Measurements from ENCODE around the gene DNM3.

The DNM3 gene

GRCh38 chr1:172203902-172204301 is 362.6 kb downstream of the DNM3 start:
- DNase-seq (ENCODE audit: insufficient read length, low spot score) = no peak
- FAIRE-seq = no peak

GRCh38 chr1:172206256-172206655 is 365.0 kb downstream of the DNM3 start:
- DNase-seq (ENCODE audit: insufficient read length, low spot score) = no peak
- FAIRE-seq = no peak

GRCh38 chr1:172208635-172209034 is 367.3 kb downstream of the DNM3 start:
- DNase-seq (ENCODE audit: insufficient read length, low spot score) (no peak), FAIRE-seq (no peak)

DNA sequence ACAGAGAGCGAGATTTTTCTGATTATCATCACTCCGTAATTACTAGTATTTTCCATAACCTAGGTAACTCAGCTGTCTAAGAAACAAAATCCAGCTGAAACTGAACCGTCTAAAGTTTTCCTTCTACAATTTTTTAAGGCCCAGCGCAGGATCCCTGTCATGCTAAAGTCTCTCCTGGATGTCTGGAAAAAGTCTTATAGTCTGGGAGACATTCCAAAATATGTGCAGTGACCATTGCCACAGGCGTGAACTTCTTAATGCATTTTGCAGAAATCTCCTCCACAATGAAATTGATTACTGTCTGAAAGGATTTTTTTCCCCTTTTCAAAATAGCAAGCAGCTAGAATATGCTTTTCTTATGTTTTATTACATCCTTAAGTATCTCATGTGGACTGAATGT is 369.9 kb downstream of the DNM3 start:
- DNase-seq (ENCODE audit: insufficient read length, low spot score) = no peak
- no peak for FAIRE-seq

GRCh38 chr1:172212124-172212523 is 370.8 kb downstream of the DNM3 start:
- FAIRE-seq = no peak
- no peak for DNase-seq (ENCODE audit: insufficient read length, low spot score)

GRCh38 chr1:172215006-172215405 is 373.7 kb downstream of the DNM3 start:
- no peak for FAIRE-seq

DNA sequence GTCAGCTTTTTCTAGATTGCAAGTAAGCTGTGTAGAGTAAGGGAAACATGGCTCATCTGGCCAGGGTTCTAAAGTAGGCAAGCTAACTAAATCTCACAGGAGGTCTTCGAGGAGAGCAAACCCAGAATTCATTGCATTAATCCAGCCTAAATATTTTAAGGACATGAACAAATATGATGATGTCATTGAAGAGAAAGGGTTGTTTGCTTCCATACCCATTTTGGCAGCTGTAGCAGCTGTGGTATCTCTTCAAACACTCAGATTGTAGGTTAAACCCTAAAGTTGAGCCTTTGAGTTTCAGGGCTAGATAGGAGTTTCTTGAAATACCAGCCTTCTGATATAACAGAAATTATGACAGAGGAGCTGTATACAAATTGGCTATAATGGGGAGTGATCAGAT is 378.7 kb downstream of the DNM3 start:
- FAIRE-seq = no peak
- no peak for DNase-seq (ENCODE audit: insufficient read length, low spot score)

More at GRCh38 chr1:172215006-172215405, 373.7 kb downstream of the DNM3 start:
- no peak for DNase-seq (ENCODE audit: insufficient read length, low spot score)

DNA sequence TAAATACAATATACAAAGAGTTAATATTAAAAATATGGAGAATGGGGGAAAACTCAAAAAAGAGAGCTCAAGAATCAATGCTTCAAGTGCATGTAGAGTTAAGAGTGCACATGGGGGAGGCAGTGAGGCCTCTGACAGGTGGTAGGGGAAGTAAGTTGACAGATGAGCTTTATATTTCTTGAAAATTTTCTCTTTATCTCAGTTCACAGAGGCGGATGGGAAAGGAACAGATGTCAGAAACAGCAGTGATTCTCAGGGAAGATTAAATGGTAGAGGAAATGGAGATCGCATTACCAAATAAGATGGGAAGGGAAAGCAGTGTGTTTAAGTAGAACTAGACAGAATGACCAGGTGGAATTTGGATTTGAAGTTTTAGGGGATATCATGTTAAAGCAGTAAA is 379.1 kb downstream of the DNM3 start:
- DNase-seq (ENCODE audit: insufficient read length, low spot score) (no peak), FAIRE-seq (no peak)

DNA sequence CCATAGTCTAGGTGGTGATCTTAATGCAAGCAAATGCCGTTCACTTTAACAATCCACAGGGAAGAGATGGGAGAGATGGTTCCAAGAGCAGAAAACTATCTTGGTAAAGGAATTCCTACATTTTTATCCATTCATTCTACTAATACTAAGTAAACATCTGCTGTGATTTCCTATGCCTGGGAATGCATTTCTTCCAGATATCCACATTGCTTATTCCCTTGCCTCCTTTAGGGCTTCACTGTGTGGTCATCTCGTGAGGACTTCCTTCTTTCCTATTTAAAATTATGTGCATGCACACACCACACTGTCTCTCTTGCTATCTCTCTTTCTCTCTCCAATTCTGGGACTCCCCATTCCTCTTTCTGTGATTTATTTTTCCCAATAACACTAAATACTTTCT is 380.1 kb downstream of the DNM3 start:
- no peak for FAIRE-seq

GRCh38 chr1:172224871-172225270 is 383.6 kb downstream of the DNM3 start:
- no peak for DNase-seq (ENCODE audit: insufficient read length, low spot score)
- no peak for FAIRE-seq

More for the DNA sequence above, 380.1 kb downstream of the DNM3 start:
- DNase-seq (ENCODE audit: insufficient read length, low spot score) = no peak

- no peak for DNase-seq (ENCODE audit: insufficient read length, low spot score)
- no peak for FAIRE-seq
Measured at GRCh38 chr1:172229942-172230341, 388.6 kb downstream of the DNM3 start.

- FAIRE-seq (no peak), DNase-seq (ENCODE audit: insufficient read length, low spot score) (no peak)
Measured at GRCh38 chr1:172230526-172230925, 389.2 kb downstream of the DNM3 start.

GRCh38 chr1:172236958-172237357 is 395.7 kb downstream of the DNM3 start:
- FAIRE-seq (no peak), DNase-seq (ENCODE audit: insufficient read length, low spot score) (no peak)

DNA sequence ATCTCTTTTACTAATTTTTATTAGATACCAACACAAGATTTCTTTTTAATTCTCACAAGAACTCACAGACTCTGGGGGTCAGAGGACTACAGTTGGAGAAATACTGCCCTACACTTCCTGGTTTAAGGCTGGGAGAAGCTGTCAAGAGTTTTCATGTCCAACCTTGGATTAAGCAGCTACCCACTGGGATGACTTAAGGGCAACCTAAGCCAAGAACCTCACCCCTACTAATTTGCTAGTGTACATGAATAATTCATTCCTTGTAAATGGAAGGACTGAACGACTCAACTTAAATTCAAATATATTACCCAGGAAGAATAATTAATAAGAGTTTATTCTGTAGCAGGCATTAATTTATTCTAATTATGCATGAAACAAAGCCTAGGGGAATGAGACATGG is 396.9 kb downstream of the DNM3 start:
- FAIRE-seq (no peak), DNase-seq (ENCODE audit: insufficient read length, low spot score) (no peak)

- DNase-seq (ENCODE audit: insufficient read length, low spot score) = no peak
- no peak for FAIRE-seq
Measured at GRCh38 chr1:172238965-172239364, 397.7 kb downstream of the DNM3 start.

GRCh38 chr1:172239901-172240300 is 398.6 kb downstream of the DNM3 start:
- no peak for DNase-seq (ENCODE audit: insufficient read length, low spot score)
- no peak for FAIRE-seq

GRCh38 chr1:172241540-172241939 is 400.2 kb downstream of the DNM3 start:
- DNase-seq (ENCODE audit: insufficient read length, low spot score) = no peak
- FAIRE-seq = no peak

GRCh38 chr1:172244865-172245264 is 403.6 kb downstream of the DNM3 start:
- DNase-seq (ENCODE audit: insufficient read length, low spot score) = no peak
- FAIRE-seq = no peak

GRCh38 chr1:172245788-172246187 is 404.5 kb downstream of the DNM3 start:
- DNase-seq (ENCODE audit: insufficient read length, low spot score) = no peak
- no peak for FAIRE-seq

DNA sequence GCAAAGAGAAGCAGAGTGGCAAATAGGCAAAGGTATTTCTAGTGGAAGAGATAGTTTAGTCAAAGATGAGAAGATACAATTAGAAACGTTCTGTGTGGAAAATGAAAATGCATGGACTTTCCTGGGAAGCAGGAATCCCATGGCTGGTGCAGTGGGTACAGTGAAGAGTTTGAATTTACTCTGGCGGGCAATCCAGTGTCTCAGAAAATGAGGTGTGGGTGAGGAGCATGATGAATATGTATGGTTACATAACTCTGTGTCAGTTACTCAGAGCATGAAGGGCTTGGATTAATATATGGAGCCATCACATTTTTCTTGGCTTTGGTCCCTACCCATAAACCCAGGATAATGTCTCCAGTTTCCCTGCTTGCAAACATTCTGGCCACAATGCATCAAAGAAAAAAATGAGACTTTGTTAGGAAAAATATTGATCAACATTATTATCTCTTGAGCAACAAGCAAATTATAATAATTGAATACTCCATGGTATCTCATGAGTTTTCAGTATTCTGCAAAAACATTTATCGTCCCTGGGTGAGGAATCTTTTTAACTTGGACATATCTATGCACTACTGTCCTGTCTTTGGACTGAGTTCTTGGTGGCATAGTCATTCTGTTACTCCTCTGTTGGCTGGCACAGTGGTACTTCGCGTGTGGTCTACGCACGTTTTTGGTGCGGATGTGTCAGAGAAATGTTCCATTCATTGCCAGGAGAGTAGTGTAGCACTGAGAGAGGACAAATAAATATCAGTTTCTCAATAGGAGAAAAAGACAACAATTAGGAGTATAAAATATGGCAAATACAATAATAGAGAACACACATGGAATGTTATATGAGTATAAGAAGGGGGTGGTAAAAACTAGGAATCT is 405.5 kb downstream of the DNM3 start:
- DNase-seq (ENCODE audit: insufficient read length, low spot score) = no peak
- FAIRE-seq = no peak

DNA sequence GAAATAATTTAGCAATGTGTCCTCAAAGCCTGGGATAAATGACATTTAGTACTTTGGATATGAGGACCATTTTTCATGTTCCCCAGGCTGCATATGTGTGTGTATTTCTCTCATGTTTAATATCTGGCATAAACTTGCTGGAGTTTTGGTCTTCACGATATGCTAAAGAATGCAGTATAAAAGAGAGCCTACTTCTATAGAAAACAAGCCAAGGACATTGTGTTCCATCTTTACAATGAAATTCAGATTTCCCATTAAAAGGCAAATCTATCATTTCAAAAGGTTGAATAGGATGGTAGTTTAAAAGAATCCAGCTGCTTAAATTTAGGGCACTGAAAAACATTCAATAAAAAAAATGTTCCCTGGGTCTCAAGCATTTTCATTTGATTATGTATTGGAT is 410.2 kb downstream of the DNM3 start:
- FAIRE-seq (no peak), DNase-seq (ENCODE audit: insufficient read length, low spot score) (no peak)

DNA sequence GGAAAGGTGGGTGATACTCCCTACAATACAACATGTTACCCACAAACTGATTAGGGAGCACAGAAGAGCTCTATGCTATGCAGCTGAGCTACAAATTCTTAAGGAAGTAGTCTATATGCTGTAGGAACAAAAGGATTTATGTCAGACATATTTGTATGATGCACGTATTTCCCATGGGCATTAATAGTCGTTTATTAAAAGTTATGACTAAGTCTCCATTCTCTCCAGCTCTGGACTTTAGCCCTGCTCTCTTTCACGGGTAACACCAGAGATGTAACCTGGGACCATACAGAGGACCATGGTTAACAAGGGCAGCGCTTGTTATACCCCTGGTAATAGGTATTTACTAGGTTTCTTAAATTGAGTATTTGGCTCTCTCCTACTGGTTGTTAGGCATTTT is 411.0 kb downstream of the DNM3 start:
- FAIRE-seq (no peak), DNase-seq (ENCODE audit: insufficient read length, low spot score) (no peak)

DNA sequence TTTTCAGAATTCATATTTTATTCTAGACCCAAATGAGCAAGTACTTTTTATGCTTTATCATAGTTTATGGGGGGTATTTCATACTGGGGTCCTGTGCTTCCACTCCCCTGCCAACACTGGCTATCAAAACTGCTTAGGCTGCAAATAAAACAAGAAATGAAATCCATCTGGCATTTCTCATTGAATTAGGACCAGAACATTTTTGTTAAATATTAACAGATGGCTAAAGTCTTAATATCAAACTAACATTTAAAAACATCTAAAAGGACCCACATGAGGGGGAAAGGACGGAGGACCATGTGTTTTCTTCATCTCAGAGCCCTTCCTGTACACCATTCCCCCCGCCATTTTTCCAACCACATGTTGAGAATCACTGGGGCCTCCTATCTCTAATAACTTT is 411.7 kb downstream of the DNM3 start:
- FAIRE-seq = no peak
- DNase-seq (ENCODE audit: insufficient read length, low spot score) = no peak
